CD4-positive, alpha-beta T cell (primary cell): ENCODE measurements around the gene RPS15. TPM values are rescaled to one million over a fixed set of nuclear protein-coding genes. Genes with fewer than 3 reads are reported as not detected.

Experiments used
- ATAC-seq: fragments of 200-7000 bp; cut with Tn5 transposase; one replicate; pipeline ENCODE4 v1.10.0; 2022; ENCODE audit warnings: mild to moderate bottlenecking; ENCODE audit not compliant: poor library complexity
- CTCF ChIA-PET: fragments of 350-600 bp; sonication (Branson Sonifier 250); formaldehyde crosslinking; loops from one replicate; lab custom pipeline; 2021; ENCODE audit warnings: antibody characterized with exemption, inconsistent platforms; lab: Charles Lee
- POLR2A ChIA-PET: fragments of 350-600 bp; sonication (Branson Sonifier 250); formaldehyde crosslinking; loops from one replicate; lab custom pipeline; 2021; ENCODE audit warnings: antibody characterized with exemption, inconsistent platforms; lab: Charles Lee
- DNase-seq, 14 experiments: peaks; one replicate each; pipeline ENCODE4 v3.0.0-alpha.2; 2013 to 2020; ENCODE audit warnings: mixed read lengths in 2 of 14
- H3K27ac ChIP-seq, 2 donors: one replicate each; pipeline versions ENCODE4 v1.5.1 to v1.7.0; 2013; ENCODE audit warnings: low read length in 2 of 2, low read depth in 1 of 2, mild to moderate bottlenecking in 1 of 2
- H3K27me3 ChIP-seq, 2 experiments: 1 replicate in 1 of 2; 2 replicates in 1 of 2; pipeline versions ENCODE4 v1.6.1 to v1.7.0; 2013; ENCODE audit warnings: low read length in 2 of 2, control low read depth in 1 of 2, mild to moderate bottlenecking in 1 of 2, moderate library complexity in 1 of 2; ENCODE audit not compliant: insufficient read depth in 2 of 2, control insufficient read depth in 1 of 2
- H3K36me3 ChIP-seq: one replicate; pipeline ENCODE4 v1.6.1; 2013; ENCODE audit warnings: low read length, control low read depth; ENCODE audit not compliant: insufficient read depth
- H3K4me1 ChIP-seq: one replicate; pipeline ENCODE4 v1.6.1; 2013; ENCODE audit warnings: low read length, control low read depth; ENCODE audit not compliant: insufficient read depth
- H3K4me3 ChIP-seq: one replicate; pipeline ENCODE4 v1.5.1; 2013; ENCODE audit warnings: mild to moderate bottlenecking, low read length, moderate library complexity
- H3K9me3 ChIP-seq, 2 experiments: 1 replicate in 1 of 2; 2 replicates in 1 of 2; pipeline versions ENCODE4 v1.6.1 to v1.7.0; 2013; ENCODE audit warnings: low read length in 2 of 2, mild to moderate bottlenecking in 2 of 2, control low read depth in 1 of 2, moderate library complexity in 1 of 2; ENCODE audit not compliant: control insufficient read depth in 1 of 2, insufficient read depth in 1 of 2
- H3K27ac Mint-ChIP-seq: one replicate; pipeline ENCODE4 v1.8.0; 2020; ENCODE audit warnings: mixed read lengths
- H3K27me3 Mint-ChIP-seq: one replicate; pipeline ENCODE4 v1.8.0; 2021; ENCODE audit warnings: mixed read lengths
- H3K36me3 Mint-ChIP-seq: one replicate; pipeline ENCODE4 v1.8.0; 2021; ENCODE audit warnings: low read depth, mixed read lengths
- H3K4me1 Mint-ChIP-seq: one replicate; pipeline ENCODE4 v1.8.0; 2021; ENCODE audit warnings: low read depth, mixed read lengths
- H3K4me3 Mint-ChIP-seq: one replicate; pipeline ENCODE4 v1.8.0; 2020; ENCODE audit warnings: mild to moderate bottlenecking, mixed read lengths
- H3K9me3 Mint-ChIP-seq: one replicate; pipeline ENCODE4 v1.8.0; 2020; ENCODE audit warnings: mixed read lengths
- intact Hi-C, 2 experiments: fragments of 100-400 bp; cut with DNase I in 1 of 2; cut with micrococcal nuclease in 1 of 2; formaldehyde crosslinking; loops; one replicate each; pipeline versions ENCODE4 v1.15.1 to v1.9.0; 2023 to 2025; cut with DNase I, micrococcal nuclease
- total RNA-seq, 174 experiments: library from RNA in 2 of 174; stranded (reverse) in 2 of 174; gene quantifications; one replicate each; pipeline ENCODE4 v1.2.3 and lab custom pipeline; 2021 to 2026
- TF ChIP-seq, protein P1 (sequence below): fragments of 200-600 bp; IDR thresholded peaks from one replicate; pipeline ENCODE4 v1.8.0; 2022; ENCODE audit warnings: antibody characterized with exemption, mild to moderate bottlenecking

The RPS15 gene
- total RNA-seq, 2 experiments from 2014 or later: 2,193 to 2,200 TPM

DNA sequence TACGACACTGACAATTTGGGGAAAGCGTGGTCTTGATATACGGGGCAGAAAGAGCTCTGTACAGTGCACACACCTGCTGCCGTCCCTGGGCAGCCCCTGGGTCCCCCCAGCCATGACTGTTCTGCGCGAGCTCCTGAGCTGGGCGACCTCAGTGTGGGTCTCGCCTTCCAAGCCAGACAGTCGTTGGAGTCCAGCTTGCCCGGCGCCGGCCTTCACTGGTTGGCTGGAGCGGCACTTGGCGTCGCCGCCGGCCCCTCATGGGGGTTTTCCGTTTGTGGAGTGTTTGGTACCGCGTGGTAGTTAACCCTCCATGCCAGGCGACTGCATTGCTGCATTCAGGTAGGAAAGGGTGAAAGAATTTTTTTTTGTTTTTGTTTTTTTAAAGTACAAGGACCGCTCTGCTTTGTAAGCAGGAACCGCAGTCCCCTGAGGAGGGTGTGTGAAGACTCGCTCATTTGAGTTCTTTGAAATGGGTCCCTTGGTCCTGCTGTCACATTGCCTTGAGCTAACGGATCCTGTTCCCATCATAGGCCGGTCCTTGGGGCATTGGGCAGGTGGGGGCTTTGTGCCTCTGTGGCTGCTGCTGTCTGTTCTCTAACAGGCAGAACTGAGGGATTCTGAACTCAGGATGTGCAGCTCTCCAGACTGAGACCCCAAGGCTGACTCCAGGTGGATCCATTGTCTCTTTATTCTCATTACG is 10.8 kb upstream of the RPS15 start:
- Histone ChIP-seq H3K27me3 (no peaks in the 10 kb centered on the region), H3K9me3 (no peaks in the 10 kb centered on the region), H3K4me3 (no peak overlapping the region), H3K4me1 (no peaks in the 10 kb centered on the region), H3K36me3 (peaks cover 83% of the 10 kb centered on the region), H3K27ac (no peak overlapping the region)
- no peak for ATAC-seq
- CTCF ChIA-PET: no interaction called here
- TF ChIP-seq, protein P1, sequence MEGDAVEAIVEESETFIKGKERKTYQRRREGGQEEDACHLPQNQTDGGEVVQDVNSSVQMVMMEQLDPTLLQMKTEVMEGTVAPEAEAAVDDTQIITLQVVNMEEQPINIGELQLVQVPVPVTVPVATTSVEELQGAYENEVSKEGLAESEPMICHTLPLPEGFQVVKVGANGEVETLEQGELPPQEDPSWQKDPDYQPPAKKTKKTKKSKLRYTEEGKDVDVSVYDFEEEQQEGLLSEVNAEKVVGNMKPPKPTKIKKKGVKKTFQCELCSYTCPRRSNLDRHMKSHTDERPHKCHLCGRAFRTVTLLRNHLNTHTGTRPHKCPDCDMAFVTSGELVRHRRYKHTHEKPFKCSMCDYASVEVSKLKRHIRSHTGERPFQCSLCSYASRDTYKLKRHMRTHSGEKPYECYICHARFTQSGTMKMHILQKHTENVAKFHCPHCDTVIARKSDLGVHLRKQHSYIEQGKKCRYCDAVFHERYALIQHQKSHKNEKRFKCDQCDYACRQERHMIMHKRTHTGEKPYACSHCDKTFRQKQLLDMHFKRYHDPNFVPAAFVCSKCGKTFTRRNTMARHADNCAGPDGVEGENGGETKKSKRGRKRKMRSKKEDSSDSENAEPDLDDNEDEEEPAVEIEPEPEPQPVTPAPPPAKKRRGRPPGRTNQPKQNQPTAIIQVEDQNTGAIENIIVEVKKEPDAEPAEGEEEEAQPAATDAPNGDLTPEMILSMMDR: no peak
- POLR2A ChIA-PET: no interaction called here
- no peak overlapping the region for H3K27ac Mint-ChIP-seq
- intact Hi-C loops: no loop called here
- H3K27me3 Mint-ChIP-seq: no peaks in the 10 kb centered on the region
- DNase-seq: no peak
- no peaks in the 10 kb centered on the region for H3K9me3 Mint-ChIP-seq
- peaks cover 68% of the 10 kb centered on the region for H3K36me3 Mint-ChIP-seq
- H3K4me1 Mint-ChIP-seq: peaks cover 4% of the 10 kb centered on the region
- no peak overlapping the region for H3K4me3 Mint-ChIP-seq

DNA sequence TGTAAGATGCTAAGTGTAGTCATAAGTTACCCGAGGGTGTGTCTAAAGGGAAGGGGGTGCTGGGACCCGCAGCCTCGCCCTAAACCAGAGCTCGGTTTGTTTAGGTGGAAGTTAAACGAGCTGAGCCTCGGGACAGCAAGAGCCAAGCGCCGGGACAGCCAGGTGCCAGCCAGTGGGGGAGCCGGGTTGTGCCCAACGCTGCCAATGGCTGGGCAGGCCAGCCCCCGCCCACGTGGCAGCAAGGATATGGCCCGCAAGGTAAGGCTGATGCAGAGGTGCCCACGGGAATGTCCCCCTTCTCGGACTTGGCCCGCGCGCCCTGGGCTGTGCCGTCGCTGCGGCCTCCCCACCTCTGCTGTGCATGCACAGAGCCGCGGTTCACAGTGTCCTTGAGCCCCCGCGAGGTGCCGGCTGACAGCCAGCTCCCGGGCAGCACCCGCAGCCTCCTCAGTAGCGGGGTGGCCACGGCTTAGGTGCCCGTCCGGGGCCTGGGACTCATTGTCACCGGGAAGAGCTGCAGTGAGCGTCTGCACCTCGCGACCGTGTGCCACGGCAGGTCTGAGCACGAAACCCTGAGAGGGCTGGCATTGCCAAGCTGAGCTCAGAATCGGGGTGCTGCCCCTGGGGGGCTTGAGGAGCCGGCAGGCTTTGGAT is 9.3 kb upstream of the RPS15 start:
- no peak overlapping the region for H3K27ac Mint-ChIP-seq
- no peak for ATAC-seq
- H3K4me1 Mint-ChIP-seq: no peaks in the 10 kb centered on the region

DNA sequence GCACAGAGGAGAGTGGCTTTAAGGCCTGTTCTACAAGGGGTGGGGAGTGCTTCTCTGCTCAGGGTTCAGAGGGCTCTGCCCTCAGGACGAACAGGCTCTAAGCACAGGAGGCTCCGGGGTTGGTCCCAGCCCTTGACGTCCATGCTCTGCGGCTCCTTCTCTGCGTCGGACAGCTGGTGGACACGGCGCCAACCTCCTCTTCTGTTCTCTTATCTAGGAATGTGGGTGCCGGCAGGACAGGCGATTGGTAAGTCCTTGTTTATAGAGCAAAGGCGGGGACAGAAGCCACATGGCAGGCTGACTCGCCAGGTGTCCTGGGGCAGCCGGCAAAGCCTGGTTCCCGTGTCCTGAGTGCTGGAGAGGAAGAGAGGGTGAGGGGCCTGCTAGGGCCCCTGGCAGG is 8.4 kb upstream of the RPS15 start:
- Histone ChIP-seq H3K9me3 (no peaks in the 10 kb centered on the region), H3K4me1 (no peaks in the 10 kb centered on the region), H3K27ac (no peak overlapping the region), H3K36me3 (peaks cover 85% of the 10 kb centered on the region), H3K27me3 (no peaks in the 10 kb centered on the region), H3K4me3 (no peak overlapping the region)
- intact Hi-C loops: no loop called here
- Mint-ChIP-seq H3K9me3 (no peaks in the 10 kb centered on the region), H3K4me1 (no peaks in the 10 kb centered on the region), H3K27ac (no peak overlapping the region), H3K4me3 (no peak overlapping the region), H3K27me3 (no peaks in the 10 kb centered on the region), H3K36me3 (peaks cover 54% of the 10 kb centered on the region)
- TF ChIP-seq, protein P1: no peak
- CTCF ChIA-PET: no interaction called here
- DNase-seq (no peak), ATAC-seq (no peak)
- POLR2A ChIA-PET: no interaction called here

More for the DNA sequence above, 9.3 kb upstream of the RPS15 start:
- Mint-ChIP-seq H3K36me3 (peaks cover 59% of the 10 kb centered on the region), H3K4me3 (no peak overlapping the region), H3K9me3 (no peaks in the 10 kb centered on the region), H3K27me3 (no peaks in the 10 kb centered on the region)
- H3K27ac ChIP-seq: no peak overlapping the region
- no peaks in the 10 kb centered on the region for H3K27me3 ChIP-seq
- H3K4me1 ChIP-seq: no peaks in the 10 kb centered on the region
- H3K36me3 ChIP-seq: peaks cover 84% of the 10 kb centered on the region
- TF ChIP-seq, protein P1: no peak
- ChIA-PET POLR2A (interaction anchor here (1.1 kb wide), 1 partner anchor 16 kb away, joined by 3 read pairs; no protein-coding TSS in a partner anchor), CTCF (no interaction called here)
- DNase-seq: no peak
- H3K9me3 ChIP-seq: no peaks in the 10 kb centered on the region
- intact Hi-C loops: no loop called here
- H3K4me3 ChIP-seq: no peak overlapping the region
